ENCODE results near the gene KLHL11.

DNA sequence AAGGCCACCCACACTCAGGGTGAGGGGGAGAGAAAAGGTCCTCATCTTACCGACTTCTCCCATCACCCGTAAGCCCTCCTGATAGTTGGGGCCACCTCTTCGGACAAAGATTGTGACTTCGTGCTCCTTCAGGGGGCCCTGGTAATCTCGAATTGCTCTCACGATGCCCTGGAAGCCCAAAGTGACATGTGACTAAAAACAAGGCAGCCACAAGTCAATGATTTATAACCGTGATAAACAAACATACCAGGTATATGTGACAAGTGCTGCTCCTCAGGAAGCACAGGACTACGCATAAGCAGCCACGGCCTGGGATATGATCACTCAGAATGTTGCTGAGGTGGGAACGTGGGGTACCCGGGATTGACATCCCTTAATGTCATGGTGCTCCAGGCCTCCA lies 36.4 kb upstream of the KLHL11 start:
- TF ChIP-seq, protein P1, sequence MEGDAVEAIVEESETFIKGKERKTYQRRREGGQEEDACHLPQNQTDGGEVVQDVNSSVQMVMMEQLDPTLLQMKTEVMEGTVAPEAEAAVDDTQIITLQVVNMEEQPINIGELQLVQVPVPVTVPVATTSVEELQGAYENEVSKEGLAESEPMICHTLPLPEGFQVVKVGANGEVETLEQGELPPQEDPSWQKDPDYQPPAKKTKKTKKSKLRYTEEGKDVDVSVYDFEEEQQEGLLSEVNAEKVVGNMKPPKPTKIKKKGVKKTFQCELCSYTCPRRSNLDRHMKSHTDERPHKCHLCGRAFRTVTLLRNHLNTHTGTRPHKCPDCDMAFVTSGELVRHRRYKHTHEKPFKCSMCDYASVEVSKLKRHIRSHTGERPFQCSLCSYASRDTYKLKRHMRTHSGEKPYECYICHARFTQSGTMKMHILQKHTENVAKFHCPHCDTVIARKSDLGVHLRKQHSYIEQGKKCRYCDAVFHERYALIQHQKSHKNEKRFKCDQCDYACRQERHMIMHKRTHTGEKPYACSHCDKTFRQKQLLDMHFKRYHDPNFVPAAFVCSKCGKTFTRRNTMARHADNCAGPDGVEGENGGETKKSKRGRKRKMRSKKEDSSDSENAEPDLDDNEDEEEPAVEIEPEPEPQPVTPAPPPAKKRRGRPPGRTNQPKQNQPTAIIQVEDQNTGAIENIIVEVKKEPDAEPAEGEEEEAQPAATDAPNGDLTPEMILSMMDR (IDR thresholded peaks at IDR 0.05) = no peak
- no peak for TF ChIP-seq POLR2A (IDR thresholded peaks at IDR 0.05)
